Stimulated activated CD4-positive, alpha-beta T cell treated with anti-CD3 and anti-CD28 coated beads, Interleukin-2, amount 100 ng/mL, for 48 hours (primary cell): ENCODE results near the gene PHACTR2.
"Not testable (repeated sequence)": the region's sequence is repeated elsewhere in the genome, so short reads cannot be mapped to it uniquely, and the experiment has no call there.

Experiments used
- DNase-seq, 2 donors: peaks; one replicate each; pipeline ENCODE4 v3.0.0-alpha.2; 2020

PHACTR2 gene

GRCh38 chr6:143677891-143678791 is at the start of gene PHACTR2:
Gene PHACTR2 (plus strand): TSS chr6:143677965. CDS start chr6:143678164, 199 bp downstream.
- DNase-seq = peak; percentile 19 to 37

- DNase-seq = no peak
These were observed 48.4 kb upstream of the PHACTR2 start for GRCh38 chr6:143629104-143630080.

GRCh38 chr6:143631196-143631595 is 46.6 kb upstream of the PHACTR2 start:
- DNase-seq = not testable (repeated sequence)

GRCh38 chr6:143632894-143633293 is 44.9 kb upstream of the PHACTR2 start:
- DNase-seq = no peak

- no peak for DNase-seq
These were observed 43.3 kb upstream of the PHACTR2 start for GRCh38 chr6:143634486-143634885.

- no peak for DNase-seq
These were observed 40.1 kb upstream of the PHACTR2 start for GRCh38 chr6:143637691-143638090.

GRCh38 chr6:143642403-143642802 is 35.4 kb upstream of the PHACTR2 start:
- no peak for DNase-seq

- no peak for DNase-seq
These were observed 30.6 kb upstream of the PHACTR2 start for GRCh38 chr6:143647191-143647590.

- DNase-seq = no peak
These were observed 30.0 kb upstream of the PHACTR2 start for GRCh38 chr6:143647732-143648131.

GRCh38 chr6:143649319-143649718 is 28.4 kb upstream of the PHACTR2 start:
- DNase-seq = not testable (repeated sequence)

- not testable (repeated sequence) for DNase-seq
These were observed 26.4 kb upstream of the PHACTR2 start for GRCh38 chr6:143651328-143651727.

GRCh38 chr6:143652841-143653331 is 24.9 kb upstream of the PHACTR2 start:
- no peak for DNase-seq

- no peak for DNase-seq
These were observed 22.2 kb upstream of the PHACTR2 start for GRCh38 chr6:143655541-143655940.

GRCh38 chr6:143656026-143656425 is 21.7 kb upstream of the PHACTR2 start:
- DNase-seq = no peak

- DNase-seq = no peak
These were observed 20.0 kb upstream of the PHACTR2 start for GRCh38 chr6:143657809-143658208.

- DNase-seq = not testable (repeated sequence)
These were observed 17.6 kb upstream of the PHACTR2 start for GRCh38 chr6:143660170-143660569.

- DNase-seq = no peak
These were observed 13.6 kb upstream of the PHACTR2 start for GRCh38 chr6:143664171-143664570.

GRCh38 chr6:143666007-143666406 is 11.8 kb upstream of the PHACTR2 start:
- DNase-seq = not testable (repeated sequence)

GRCh38 chr6:143669483-143669882 is 8.3 kb upstream of the PHACTR2 start:
- DNase-seq = not testable (repeated sequence)

- DNase-seq = no peak
These were observed 4.1 kb upstream of the PHACTR2 start for GRCh38 chr6:143673669-143674068.

- DNase-seq = no peak
These were observed 3.0 kb upstream of the PHACTR2 start for GRCh38 chr6:143674483-143675381.

- DNase-seq = no peak
These were observed 2.3 kb upstream of the PHACTR2 start for GRCh38 chr6:143675382-143675900.
